Endothelial cell of umbilical vein (primary cell): ENCODE measurements around the gene SH2D3C. TPM values are rescaled to one million over a fixed set of nuclear protein-coding genes. Genes with fewer than 3 reads are reported as not detected.

ENCODE experiments used
- BruUV-seq: library from RNA; stranded (reverse); fragments of 400-500 nt; replicated peaks from 2 replicates; lab custom pipeline; 2021; lab: Mats Ljungman, UMichigan
- CTCF ChIA-PET: fragments of 300-600, 350-600 bp; sonication (Branson Sonifier 250); formaldehyde crosslinking; loops from one replicate; lab custom pipeline; 2021; ENCODE audit warnings: antibody characterized with exemption, inconsistent platforms; lab: Charles Lee
- POLR2A ChIA-PET: fragments of 300-600, 350-600 bp; sonication (Branson Sonifier 250); formaldehyde crosslinking; loops from one replicate; lab custom pipeline; 2021; ENCODE audit warnings: antibody characterized with exemption, inconsistent platforms; lab: Charles Lee
- DNase-seq: peaks from one replicate; pipeline ENCODE4 v3.0.0-alpha.2; 2011; ENCODE audit warnings: low read depth, low spot score
- FAIRE-seq: peaks from 2 replicates; lab custom pipeline; 2011; peaks lifted over from hg19 to GRCh38; lab: Jason Lieb, UNC
- H2AFZ ChIP-seq: 2 replicates; pipeline ENCODE4 v1.6.0; 2012; ENCODE audit warnings: low read depth, low read length, control low read depth, inconsistent platforms
- H3K27ac ChIP-seq: 2 replicates; pipeline ENCODE4 v1.5.1; 2011; ENCODE audit warnings: low read depth, mild to moderate bottlenecking, control low read depth, low read length, moderate library complexity; ENCODE audit not compliant: insufficient read depth
- H3K27me3 ChIP-seq, 2 experiments: 2 replicates each; pipeline versions ENCODE4 v1.6.0 to v1.6.1; 2011; ENCODE audit warnings: low read length in 2 of 2, mixed read lengths in 1 of 2; ENCODE audit not compliant: control insufficient read depth in 2 of 2, insufficient read depth in 2 of 2
- H3K36me3 ChIP-seq, 2 experiments: 2 replicates in 1 of 2; 3 replicates in 1 of 2; pipeline ENCODE4 v1.5.1; 2011; ENCODE audit warnings: low read length in 2 of 2, mild to moderate bottlenecking in 1 of 2, moderate library complexity in 1 of 2; ENCODE audit not compliant: control insufficient read depth in 2 of 2, insufficient read depth in 2 of 2; ENCODE audit errors: extremely low read depth in 1 of 2
- H3K4me1 ChIP-seq: 3 replicates; pipeline ENCODE4 v1.5.1; 2011; ENCODE audit warnings: mild to moderate bottlenecking, low read length; ENCODE audit not compliant: control insufficient read depth, insufficient read depth; ENCODE audit errors: extremely low read depth
- H3K4me2 ChIP-seq: 2 replicates; pipeline ENCODE4 v1.6.1; 2011; ENCODE audit warnings: low read length, control low read depth, mixed read lengths; ENCODE audit not compliant: insufficient read depth
- H3K4me3 ChIP-seq, 3 experiments: fragments of 200-600 bp in 1 of 3; sonication (generic), shearing (Covaris generic) in 1 of 3; replicated peaks in 1 of 3; 2 replicates each; pipeline ENCODE4 v1.5.1; 2011 to 2016; ENCODE audit warnings: control low read depth in 3 of 3, low read length in 3 of 3, mild to moderate bottlenecking in 2 of 3, inconsistent platforms in 1 of 3, low read depth in 1 of 3, moderate library complexity in 1 of 3; ENCODE audit not compliant: insufficient read depth in 1 of 3
- H3K79me2 ChIP-seq: 2 replicates; pipeline ENCODE4 v1.6.0; 2012; ENCODE audit warnings: low read length, inconsistent platforms; ENCODE audit not compliant: control insufficient read depth, insufficient read depth
- H3K9ac ChIP-seq: replicated peaks from 2 replicates; pipeline ENCODE3; 2011; ENCODE audit warnings: low read length, control low read depth; ENCODE audit not compliant: insufficient read depth; ENCODE audit errors: extremely low read depth
- H3K9me1 ChIP-seq: replicated peaks from 3 replicates; pipeline ENCODE4 v1.6.0; 2011; ENCODE audit warnings: mild to moderate bottlenecking, low read length; ENCODE audit not compliant: control insufficient read depth, insufficient read depth; ENCODE audit errors: extremely low read depth
- H3K9me3 ChIP-seq: replicated peaks from 2 replicates; pipeline ENCODE4 v1.5.1; 2012; ENCODE audit warnings: low read length, inconsistent platforms; ENCODE audit not compliant: control insufficient read depth, insufficient read depth
- H4K20me1 ChIP-seq: replicated peaks from 2 replicates; pipeline ENCODE3; 2011; ENCODE audit warnings: mild to moderate bottlenecking, low read length; ENCODE audit not compliant: control insufficient read depth, insufficient read depth; ENCODE audit errors: extremely low read depth
- CTCF ChIP-seq, 2 donors: IDR thresholded peaks; 1 replicate in 1 of 2; 2 replicates in 1 of 2; pipeline ENCODE4 v1.5.1; 2011; ENCODE audit warnings: low read length in 2 of 2, mild to moderate bottlenecking in 2 of 2, moderate library complexity in 2 of 2, control low read depth in 1 of 2, inconsistent platforms in 1 of 2, low read depth in 1 of 2; ENCODE audit not compliant: insufficient read depth in 1 of 2; ENCODE audit errors: extremely low read depth in 1 of 2
- EZH2 ChIP-seq: IDR thresholded peaks from 2 replicates; pipeline ENCODE4 v1.6.1; 2012; ENCODE audit warnings: borderline replicate concordance, low read depth, mild to moderate bottlenecking, moderate library complexity, low read length, inconsistent platforms; ENCODE audit not compliant: severe bottlenecking
- FOS ChIP-seq: IDR thresholded peaks from 2 replicates; pipeline ENCODE4 v1.6.1; 2011; ENCODE audit warnings: mild to moderate bottlenecking, low read length, moderate library complexity, borderline replicate concordance; ENCODE audit not compliant: insufficient read depth
- GATA2 ChIP-seq: IDR thresholded peaks from 2 replicates; pipeline ENCODE4 v1.7.0; 2011; ENCODE audit warnings: low read depth, mild to moderate bottlenecking, moderate library complexity, mixed read lengths, low read length; ENCODE audit not compliant: insufficient read length, insufficient read depth
- JUN ChIP-seq: IDR thresholded peaks from 2 replicates; pipeline ENCODE4 v1.6.1; 2011; ENCODE audit warnings: borderline replicate concordance, low read depth; ENCODE audit not compliant: insufficient read length, insufficient read depth
- MAX ChIP-seq: IDR thresholded peaks from 2 replicates; pipeline ENCODE4 v1.6.1; 2011; ENCODE audit not compliant: insufficient read depth, insufficient read length
- MYC ChIP-seq: IDR thresholded peaks from one replicate; pipeline ENCODE4 v1.6.1; 2011; ENCODE audit warnings: mild to moderate bottlenecking, low read depth, low read length
- POLR2A ChIP-seq: IDR thresholded peaks from 2 replicates; pipeline ENCODE4 v1.6.1; 2012; ENCODE audit warnings: low read depth, mild to moderate bottlenecking, control low read depth, low read length
- POLR2AphosphoS5 ChIP-seq: IDR thresholded peaks from 2 replicates; pipeline ENCODE4 v1.6.1; 2012; ENCODE audit warnings: low read depth, mild to moderate bottlenecking, control low read depth, low read length, moderate library complexity; ENCODE audit not compliant: insufficient read depth
- dilution Hi-C: fragments of 300-500 bp; cut with MboI; formaldehyde crosslinking; loops from one replicate; pipeline ENCODE4 v1.15.0; 2019; ENCODE audit warnings: low sequenced_read_pairs; ENCODE audit not compliant: extremely low pct_ligation_motif_present
- intact Hi-C: fragments of 100-400 bp; cut with micrococcal nuclease; formaldehyde crosslinking; loops from one replicate; pipeline ENCODE4 v1.10.0; 2022
- polyA plus RNA-seq, 4 experiments: library from polyadenylated mRNA; depleted of rRNA in 3 of 4; stranded (reverse) in 3 of 4; unstranded in 1 of 4; fragments of >200 nt; gene quantifications; 2 replicates each; pipeline versions ENCODE4 v1.2.1 to v1.2.3, GENCODE V29; 2011 to 2012; ENCODE audit warnings: missing spikeins in 1 of 4
- total RNA-seq: library from RNA; stranded (reverse); gene quantifications from 2 replicates; pipeline ENCODE4 v1.2.3, GENCODE V29; 2021

SH2D3C gene
- total and polyA plus RNA-seq, 2 donors (not counting 3 experiments of a cell fraction or from before 2014, with no cell fraction given) = 95.0 to 173 TPM

DNA sequence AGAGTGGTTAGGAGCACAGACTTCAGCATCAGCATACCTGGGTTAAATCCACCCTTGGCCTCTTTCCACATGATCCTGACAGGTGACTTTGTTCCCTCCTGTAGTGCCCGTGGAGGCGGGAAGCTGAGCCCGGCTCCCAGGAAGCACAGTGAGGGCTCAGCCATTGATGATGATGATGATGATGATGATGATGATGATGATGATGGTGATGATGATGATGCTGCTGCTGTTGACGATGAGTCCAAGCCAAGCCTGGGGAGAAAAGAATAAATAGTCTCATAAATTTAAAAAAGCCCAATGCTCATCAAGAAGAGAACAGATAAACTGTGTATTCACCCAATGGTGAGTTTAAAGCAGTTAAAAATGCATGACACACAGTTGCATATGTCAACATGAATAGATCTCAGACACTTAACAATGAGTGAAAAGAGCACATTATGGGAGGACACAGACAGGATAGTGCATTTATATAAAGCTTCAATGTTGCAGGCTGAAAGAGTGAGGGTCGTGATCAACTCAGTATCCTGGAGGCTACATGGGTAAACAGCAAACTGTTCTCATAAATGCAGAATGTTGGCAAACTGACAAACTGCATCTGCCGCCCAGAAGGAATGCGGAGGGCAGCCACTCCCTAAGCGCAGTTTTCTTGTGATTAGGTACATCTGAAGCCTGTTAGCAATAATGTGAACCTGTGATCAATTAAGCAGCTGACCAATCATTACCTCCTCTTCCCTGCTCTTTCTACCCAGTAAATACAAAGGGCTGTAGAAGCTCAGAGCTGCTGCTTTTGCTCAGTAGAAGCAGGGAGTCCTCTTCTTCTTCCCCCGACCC lies 83.4 kb downstream of the SH2D3C start:
- no peak for TF ChIP-seq POLR2A
- no peak for TF ChIP-seq JUN
- TF ChIP-seq POLR2AphosphoS5 = no peak
- TF ChIP-seq MAX = no peak
- no peak for TF ChIP-seq GATA2
- TF ChIP-seq FOS = no peak
- no peak for TF ChIP-seq CTCF (IDR thresholded peaks at IDR 0.05; ENCODE audit: extremely low read depth in 1 of 2, insufficient read depth in 1 of 2, low read depth in 1 of 2, low read length in 2 of 2)
- TF ChIP-seq MYC = no peak
- no peak for TF ChIP-seq EZH2
- no peaks in the 10 kb centered on the region for H3K9me3 ChIP-seq
- no peak overlapping the region for H3K9ac ChIP-seq
- no peaks in the 10 kb centered on the region for H3K9me1 ChIP-seq
- no TSS peak for BruUV-seq
- FAIRE-seq = no peak
- H2AFZ ChIP-seq = no peak overlapping the region
- H3K27ac ChIP-seq = no peak overlapping the region
- intact Hi-C loops (loop anchor here (5.0 kb wide), 1 partner anchor 83 kb away; the partner anchor contains the start of gene STXBP1), dilution Hi-C loops (no loop called here)
- no peaks in the 10 kb centered on the region for H4K20me1 ChIP-seq
- H3K4me3 ChIP-seq = no peak overlapping the region
- no peaks in the 10 kb centered on the region for H3K79me2 ChIP-seq
- H3K4me2 ChIP-seq = no peak overlapping the region
- CTCF ChIA-PET = no interaction called here
- peaks cover 0 to 7% of the 10 kb centered on the region in 2 experiments for H3K36me3 ChIP-seq
- POLR2A ChIA-PET = no interaction called here
- no peaks in the 10 kb centered on the region for H3K4me1 ChIP-seq
- DNase-seq = no peak
- no peaks in the 10 kb centered on the region for H3K27me3 ChIP-seq
